Thyroid gland (tissue), 4 donors: ENCODE data around the gene ACSL3. TPM values are rescaled to one million over a fixed set of nuclear protein-coding genes. Genes with fewer than 3 reads are reported as not detected.

Source experiments
- DNase-seq, 2 donors: peaks; one replicate each; pipeline ENCODE4 v3.0.0-alpha.2; 2019
- H3K27ac ChIP-seq, 3 donors: fragments of 200-600 bp; sonication (generic); 1 replicate in 2 of 3; 2 replicates in 1 of 3; pipeline ENCODE4 v1.5.1; 2016 to 2019; ENCODE audit warnings: mild to moderate bottlenecking in 1 of 3, moderate library complexity in 1 of 3
- H3K27me3 ChIP-seq: fragments of 200-600 bp; sonication (generic); one replicate; pipeline ENCODE4 v1.5.1; 2019
- H3K36me3 ChIP-seq, 2 donors: fragments of 200-600 bp; sonication (generic); one replicate each; pipeline ENCODE4 v1.5.1; 2016 to 2019
- H3K4me1 ChIP-seq, 2 donors: fragments of 200-600 bp; sonication (generic); one replicate each; pipeline ENCODE4 v1.5.1; 2017 to 2019
- H3K4me3 ChIP-seq, 3 donors: fragments of 200-600 bp; sonication (generic); replicated peaks in 1 of 3; 1 replicate in 2 of 3; 2 replicates in 1 of 3; pipeline ENCODE4 v1.5.1; 2016; ENCODE audit warnings: mild to moderate bottlenecking in 1 of 3
- H3K9me3 ChIP-seq: fragments of 200-600 bp; sonication (generic); one replicate; pipeline ENCODE4 v1.5.1; 2017
- CTCF ChIP-seq, 6 experiments: fragments of 200-600 bp in 3 of 6; fragments of 450-650 bp in 3 of 6; sonication (generic) in 3 of 6; IDR thresholded peaks; one replicate each; pipeline ENCODE4 v1.5.1; 2016 to 2019; ENCODE audit warnings: antibody characterized with exemption in 6 of 6, mild to moderate bottlenecking in 2 of 6, inconsistent platforms in 1 of 6, moderate library complexity in 1 of 6
- POLR2A ChIP-seq, 2 donors: fragments of 450-650 bp; IDR thresholded peaks; one replicate each; pipeline ENCODE4 v1.6.1; 2017; ENCODE audit warnings: antibody characterized with exemption in 2 of 2, mild to moderate bottlenecking in 2 of 2, moderate library complexity in 1 of 2
- WGBS, 2 donors: methylation state at CpG; one replicate each; pipeline ENCODE4 v1.1.5; 2017; 5-methylcytosine and 5-hydroxymethylcytosine counted together
- intact Hi-C: fragments of 100-400 bp; cut with DNase I; formaldehyde crosslinking; loops from one replicate; pipeline ENCODE4 v1.15.1; 2023
- total RNA-seq, 4 donors: library from RNA; depleted of rRNA; stranded (reverse); fragments of >200 nt; gene quantifications; one replicate each; pipeline ENCODE4 v1.2.3, GENCODE V29; 2016

Gene ACSL3
- total RNA-seq, 4 donors from 2014 or later: 62.0 to 85.8 (median 76.6) TPM

GRCh38 chr2:222933458-222933857, 72.6 kb downstream of the ACSL3 start:
- no peaks in the 10 kb centered on the region for H3K27me3 ChIP-seq
- no peaks in the 10 kb centered on the region for H3K9me3 ChIP-seq
- peaks cover 33 to 39% of the 10 kb centered on the region in 2 donors for H3K36me3 ChIP-seq
- TF ChIP-seq CTCF (IDR thresholded peaks at IDR 0.05) (no peak), POLR2A (IDR thresholded peaks at IDR 0.05) (no peak)
- no peak overlapping the region for H3K4me3 ChIP-seq
- WGBS, 2 donors: 89% methylated on average over 3 of the region's 3 CpGs
- H3K27ac ChIP-seq: no peak overlapping the region
- intact Hi-C loops: no loop called here
- no peak for DNase-seq
- no peaks in the 10 kb centered on the region for H3K4me1 ChIP-seq

- no peaks in the 10 kb centered on the region for H3K9me3 ChIP-seq
- no peaks in the 10 kb centered on the region for H3K4me1 ChIP-seq
- peaks cover 32 to 39% of the 10 kb centered on the region in 2 donors for H3K36me3 ChIP-seq
- H3K27me3 ChIP-seq: no peaks in the 10 kb centered on the region
- DNase-seq: no peak
- no peak overlapping the region for H3K27ac ChIP-seq
- H3K4me3 ChIP-seq: no peak overlapping the region
- WGBS, 2 donors: 96 to 97% methylated on average over 4 of the region's 4 CpGs
- intact Hi-C loops: no loop called here
- TF ChIP-seq CTCF (IDR thresholded peaks at IDR 0.05) (no peak), POLR2A (IDR thresholded peaks at IDR 0.05) (no peak)
Measured at GRCh38 chr2:222935688-222936298, 75.0 kb downstream of the ACSL3 start.

- H3K4me1 ChIP-seq: no peaks in the 10 kb centered on the region
- H3K27me3 ChIP-seq: no peaks in the 10 kb centered on the region
- DNase-seq: no peak
- WGBS, 2 donors: 96 to 98% methylated on average over 7 of the region's 7 CpGs
- no peak overlapping the region for H3K4me3 ChIP-seq
- no peaks in the 10 kb centered on the region for H3K9me3 ChIP-seq
- TF ChIP-seq CTCF (IDR thresholded peaks at IDR 0.05): no peak
- TF ChIP-seq POLR2A (IDR thresholded peaks at IDR 0.05): no peak
- intact Hi-C loops: no loop called here
- peaks cover 23 to 33% of the 10 kb centered on the region in 2 donors for H3K36me3 ChIP-seq
- H3K27ac ChIP-seq: no peak overlapping the region
Measured at GRCh38 chr2:222936705-222937104, 75.9 kb downstream of the ACSL3 start.

GRCh38 chr2:222938327-222938726, 77.5 kb downstream of the ACSL3 start:
- no peak for DNase-seq
- intact Hi-C loops: no loop called here
- no peak overlapping the region for H3K4me3 ChIP-seq
- H3K27ac ChIP-seq: no peak overlapping the region
- no peaks in the 10 kb centered on the region for H3K27me3 ChIP-seq
- H3K36me3 ChIP-seq: peaks cover 14 to 25% of the 10 kb centered on the region in 2 donors
- TF ChIP-seq CTCF (IDR thresholded peaks at IDR 0.05): no peak
- TF ChIP-seq POLR2A (IDR thresholded peaks at IDR 0.05): no peak
- H3K4me1 ChIP-seq: no peaks in the 10 kb centered on the region
- H3K9me3 ChIP-seq: no peaks in the 10 kb centered on the region
- WGBS, 2 donors: 93 to 98% methylated on average over 2 of the region's 2 CpGs

GRCh38 chr2:222939208-222939856, 78.5 kb downstream of the ACSL3 start:
- TF ChIP-seq CTCF (IDR thresholded peaks at IDR 0.05) (peak in 5 of 6 experiments; percentile 27 to 69 (median 57)), POLR2A (IDR thresholded peaks at IDR 0.05) (no peak)
- H3K36me3 ChIP-seq: peaks cover 9 to 17% of the 10 kb centered on the region in 2 donors
- no peaks in the 10 kb centered on the region for H3K4me1 ChIP-seq
- WGBS, 2 donors: 60 to 71% methylated on average over 6 of the region's 6 CpGs
- H3K27ac ChIP-seq: no peak overlapping the region
- H3K27me3 ChIP-seq: no peaks in the 10 kb centered on the region
- no peak overlapping the region for H3K4me3 ChIP-seq
- H3K9me3 ChIP-seq: no peaks in the 10 kb centered on the region
- DNase-seq: peak; percentile 37 to 50
- intact Hi-C loops: no loop called here
